T-helper 9 cell (primary cell): ENCODE data around the gene IQSEC1.

Source experiments
- DNase-seq: peaks from one replicate; pipeline ENCODE4 v3.0.0-alpha.2; 2020

The IQSEC1 gene

DNA sequence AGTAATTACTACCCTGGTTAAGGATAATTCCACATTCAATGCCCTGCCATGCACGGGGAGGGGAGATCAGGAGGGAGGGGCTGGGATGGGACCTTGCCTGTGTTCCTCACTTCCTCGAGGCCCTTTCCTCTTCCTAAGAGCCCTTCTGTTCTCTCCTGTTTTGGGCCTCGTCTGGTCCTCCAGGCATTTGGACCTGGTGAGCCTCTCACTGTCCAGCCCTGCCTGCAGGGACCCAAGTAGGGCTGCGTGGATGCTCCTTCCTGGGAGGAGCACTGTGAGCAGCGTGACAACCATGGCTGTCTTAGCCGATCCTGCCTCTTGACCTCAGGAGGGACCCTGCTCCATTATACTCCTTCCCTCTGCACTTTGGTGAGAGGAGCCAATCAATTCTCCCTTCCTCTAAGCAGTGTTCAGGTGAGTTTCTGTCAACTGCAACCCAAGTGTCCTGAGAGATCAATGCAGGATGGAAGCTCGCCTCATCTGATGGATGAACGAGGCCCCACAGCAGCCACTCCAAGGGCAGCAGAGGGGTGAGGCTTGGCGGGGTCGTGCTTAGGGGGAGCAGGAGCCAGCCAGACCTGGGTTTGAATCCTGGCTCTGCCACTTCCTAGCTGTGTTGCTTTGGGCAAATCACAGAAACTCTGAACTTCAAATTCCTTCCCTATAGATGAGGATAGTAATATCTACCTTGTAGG, 92.5 kb downstream of the IQSEC1 start:
- no peak for DNase-seq

DNA sequence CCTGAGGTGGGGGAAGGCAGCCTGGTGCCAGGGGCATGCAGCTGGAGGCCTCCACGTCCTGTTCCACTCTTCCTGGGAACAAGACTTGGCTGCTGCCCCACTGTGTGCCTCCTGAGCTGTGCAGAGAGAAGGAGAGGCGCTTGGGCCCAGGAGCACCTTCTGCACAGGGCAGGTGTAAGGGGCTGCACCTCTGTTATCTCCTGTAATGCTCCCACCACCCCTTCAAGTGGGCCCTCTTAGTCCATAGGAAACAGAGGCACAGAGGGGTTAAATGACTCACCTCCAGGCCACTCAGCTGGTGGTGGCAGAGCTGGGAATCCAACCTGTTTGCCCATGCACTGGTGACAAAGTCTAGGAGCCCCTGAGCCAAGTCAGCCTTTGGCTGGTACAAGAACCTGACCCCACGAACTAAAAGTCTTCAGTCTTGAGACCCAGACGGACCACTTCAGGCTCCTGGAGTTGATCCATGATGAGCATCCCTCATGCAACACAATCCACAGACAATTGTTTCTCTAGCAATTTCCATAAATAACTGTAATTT, 93.2 kb downstream of the IQSEC1 start:
- no peak for DNase-seq

DNA sequence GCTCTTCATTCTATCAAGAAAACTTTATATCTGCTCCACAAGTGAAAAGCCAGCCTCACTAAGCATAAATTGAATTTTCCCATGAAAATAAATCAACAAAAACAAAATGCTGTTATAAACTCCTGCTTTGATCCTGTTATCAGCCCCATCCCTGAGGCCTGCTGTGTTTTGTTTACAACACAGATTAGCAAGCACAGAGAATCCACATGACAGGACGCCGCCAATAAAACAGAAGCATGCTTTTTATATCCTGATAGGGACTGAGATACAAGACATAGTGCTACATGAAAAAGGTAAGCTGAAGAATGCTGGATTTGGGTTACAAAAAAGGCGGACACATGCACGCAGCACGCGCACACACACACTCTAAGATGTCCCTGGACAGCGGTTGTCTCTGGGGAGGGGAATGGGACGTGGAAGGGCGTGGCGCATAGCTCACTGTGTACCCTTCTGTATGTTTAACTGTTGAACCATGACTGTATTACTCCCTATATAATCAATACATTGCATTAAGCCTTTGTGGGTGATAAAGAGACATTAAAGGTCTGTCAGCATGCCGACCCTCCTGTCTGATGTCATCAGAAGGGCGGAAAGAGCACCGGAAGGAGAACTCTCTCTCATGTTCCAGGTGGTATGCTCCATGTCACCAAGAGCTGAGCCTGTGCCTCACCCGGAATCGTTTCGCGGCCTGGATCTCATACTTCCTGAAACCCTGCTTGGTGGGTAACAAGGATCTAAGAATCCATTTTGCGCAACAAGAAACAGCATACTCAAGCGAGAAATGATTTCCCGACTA, 93.9 kb downstream of the IQSEC1 start:
- DNase-seq: no peak

DNA sequence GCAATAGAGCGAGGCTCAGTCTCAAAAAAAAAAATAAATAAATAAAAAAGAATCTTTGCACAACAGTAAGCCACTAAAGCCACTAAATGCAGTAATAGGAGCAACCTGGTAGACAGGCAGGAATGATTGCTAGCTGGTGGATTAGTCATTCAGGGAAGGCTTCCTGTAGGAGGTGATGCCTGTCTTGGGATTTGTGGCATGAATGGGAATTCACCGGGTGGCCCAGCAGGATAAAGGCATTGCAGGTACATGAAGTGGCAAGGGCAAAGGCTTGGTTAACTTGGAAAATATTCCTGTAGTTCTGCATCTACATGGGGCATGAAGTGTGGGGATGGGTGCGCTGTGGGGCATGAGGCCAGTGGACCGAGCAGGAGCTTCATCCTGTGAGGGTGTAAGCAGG, 94.5 kb downstream of the IQSEC1 start:
- DNase-seq: no peak

DNA sequence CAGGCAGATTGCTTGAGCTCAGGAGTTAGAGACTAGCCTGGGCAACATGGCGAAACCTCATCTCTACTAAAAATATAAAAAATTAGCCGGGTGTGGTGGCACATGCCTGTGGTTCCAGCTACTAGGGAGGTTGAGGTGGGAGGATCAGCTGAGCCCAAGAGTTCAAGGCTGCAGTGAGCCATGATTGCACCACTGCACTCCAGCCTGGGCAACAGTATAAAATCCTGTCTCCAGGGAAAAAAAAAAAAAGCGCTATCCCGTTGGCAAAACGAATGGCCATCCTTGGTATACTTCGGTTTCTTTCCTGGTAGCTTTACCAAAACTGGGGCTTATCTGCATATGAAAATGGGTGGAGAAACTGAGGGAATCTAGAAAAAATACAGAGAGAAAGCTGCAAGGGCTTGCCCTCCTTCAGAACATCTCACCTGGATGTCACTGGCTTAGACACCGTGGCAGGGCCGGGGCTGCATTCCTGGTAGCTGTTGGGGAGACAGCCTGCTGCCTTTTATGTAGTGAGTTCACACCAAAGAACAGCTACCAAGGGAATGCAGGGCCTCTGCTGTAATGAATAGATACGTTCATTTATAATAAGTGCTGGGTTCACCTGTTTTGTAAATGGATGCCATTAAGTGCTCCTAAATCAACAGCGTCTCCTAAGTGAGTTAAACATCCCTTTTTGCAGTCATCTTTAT, 96.0 kb downstream of the IQSEC1 start:
- DNase-seq: no peak

DNA sequence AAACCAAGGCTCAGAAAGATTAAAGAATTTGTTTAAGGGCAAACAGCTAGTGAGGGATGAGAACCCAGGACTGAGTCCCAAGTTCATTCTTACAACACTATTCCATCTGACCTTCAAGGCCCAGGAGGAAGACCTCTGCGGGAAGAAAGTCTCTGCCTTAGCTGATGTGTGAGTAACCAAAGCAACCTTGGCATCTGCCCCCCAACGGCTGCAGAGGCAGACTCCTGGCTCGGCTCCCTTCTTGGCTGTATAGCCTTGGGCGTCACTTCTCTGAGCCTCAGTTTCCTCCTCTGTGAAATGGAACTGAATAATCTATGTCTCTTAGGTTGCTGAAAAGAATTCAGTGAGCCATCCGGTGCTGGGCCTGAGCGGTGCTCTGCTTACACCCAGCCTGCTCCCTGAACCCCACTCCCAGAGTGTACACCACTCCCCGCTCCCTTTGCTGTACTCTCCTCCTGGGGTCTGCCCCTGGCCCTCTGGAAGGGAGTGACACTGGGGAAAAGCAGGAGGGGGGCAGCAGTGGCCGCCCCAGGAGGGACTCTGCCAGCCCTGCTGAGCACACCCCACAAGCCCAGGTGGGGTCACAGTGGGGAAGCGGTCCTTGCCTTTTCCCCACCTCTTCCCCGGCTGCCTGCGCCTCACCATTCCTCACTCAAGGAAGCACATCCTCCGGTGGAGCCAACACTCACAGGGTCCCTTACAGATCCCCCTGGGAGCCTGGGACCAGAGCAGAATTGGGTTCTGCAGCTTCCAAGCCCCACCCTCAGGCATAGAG, 97.3 kb downstream of the IQSEC1 start:
- no peak for DNase-seq

DNA sequence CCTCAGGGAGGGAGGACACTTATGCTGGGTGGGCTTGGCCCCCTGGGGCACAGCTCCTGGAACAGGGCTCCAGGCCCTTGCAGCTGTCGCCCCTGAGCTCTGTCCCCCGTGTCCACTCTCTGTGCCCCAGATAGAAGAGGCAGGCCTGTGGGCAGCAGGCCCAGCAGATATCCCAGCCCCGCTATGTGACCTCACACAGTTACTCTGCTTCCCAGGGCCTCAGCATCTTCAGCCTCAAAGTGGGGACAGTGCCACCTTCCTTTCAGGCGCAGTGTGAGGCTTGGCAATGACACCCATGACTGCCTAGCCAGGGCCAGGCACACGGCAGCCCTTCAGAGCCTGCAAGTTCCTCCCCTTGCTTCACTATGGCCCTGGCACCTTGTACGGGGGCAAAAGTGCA, 98.4 kb downstream of the IQSEC1 start:
- no peak for DNase-seq

DNA sequence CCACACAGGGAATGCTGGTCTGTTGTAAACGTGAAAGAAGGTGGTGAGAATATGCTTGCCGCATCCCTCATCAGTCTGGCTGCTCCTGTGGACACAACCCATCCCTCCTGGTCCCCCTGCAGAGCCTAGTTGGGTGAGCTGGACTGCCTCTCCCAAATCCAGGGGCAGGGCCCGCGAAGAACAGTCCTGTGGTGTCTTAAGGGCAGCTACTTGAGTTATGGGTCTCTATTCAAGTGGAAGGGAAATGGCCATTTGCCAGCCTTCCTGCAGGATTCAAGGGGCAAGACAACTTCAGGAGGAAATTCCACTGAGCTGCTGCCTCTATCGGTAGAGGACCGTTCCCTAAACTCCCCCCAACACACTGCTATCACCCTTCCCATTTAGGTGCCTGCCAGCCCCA, 98.9 kb downstream of the IQSEC1 start:
- no peak for DNase-seq

DNA sequence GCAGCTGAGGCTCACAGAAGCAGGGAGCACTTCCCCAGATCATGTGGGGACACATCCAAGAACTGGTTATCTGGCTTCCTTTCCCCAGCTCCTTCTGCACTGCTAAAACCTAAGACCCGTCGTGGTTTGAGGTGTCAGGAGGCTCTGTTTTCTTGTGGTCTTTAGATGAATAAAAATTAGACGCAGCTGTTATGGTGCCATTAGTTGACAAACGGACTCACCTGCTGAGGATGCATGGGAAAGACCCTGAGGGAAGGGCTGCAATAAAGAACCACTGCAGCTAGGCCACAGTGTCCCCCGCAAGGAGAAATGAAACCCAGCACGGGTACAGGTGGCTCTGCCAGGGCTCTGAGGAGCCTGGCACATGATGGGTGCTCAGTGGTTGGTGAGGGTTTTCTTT, 99.4 kb downstream of the IQSEC1 start:
- no peak for DNase-seq

DNA sequence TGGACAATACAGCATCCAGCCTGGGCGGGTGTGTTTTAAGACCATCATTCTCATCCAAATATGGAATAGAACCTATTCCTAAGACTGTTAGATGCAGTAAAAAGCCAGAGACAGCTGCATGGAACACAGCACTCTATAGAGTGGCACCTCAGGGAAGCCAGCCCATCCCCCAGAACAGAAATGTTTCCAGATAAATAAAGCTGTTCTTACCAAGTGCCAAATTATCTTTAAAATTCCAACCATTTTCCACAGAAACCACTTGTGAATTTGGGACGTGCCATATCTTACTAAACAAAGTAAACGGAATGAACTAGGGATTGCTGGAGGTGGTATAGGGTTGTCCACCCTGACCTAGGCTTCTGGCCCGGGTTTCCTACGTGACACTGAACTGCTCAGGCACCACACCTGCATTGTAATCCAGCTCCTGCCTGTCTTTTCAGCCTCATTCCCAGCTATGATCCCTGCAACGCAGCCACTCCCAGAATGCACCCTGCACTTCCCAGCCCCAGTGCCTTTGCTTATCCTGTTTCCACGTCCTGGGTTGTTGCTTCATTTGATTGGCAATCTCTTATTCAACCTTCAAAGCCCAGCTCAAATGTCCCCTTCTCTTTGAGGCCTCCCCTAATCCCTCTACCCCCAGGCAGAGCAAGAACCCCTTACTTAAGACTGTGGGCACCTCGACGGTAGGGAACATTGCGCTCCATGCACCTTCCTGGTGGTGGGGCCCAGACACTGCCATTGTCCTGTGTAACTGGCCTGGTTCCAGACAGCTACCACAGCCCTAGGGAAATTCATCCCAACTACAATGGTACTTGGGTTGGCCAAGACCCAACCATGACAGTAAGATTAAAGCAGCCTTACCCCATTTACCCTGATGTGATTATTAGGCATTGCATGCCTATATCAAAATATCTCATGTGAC, 100.2 kb downstream of the IQSEC1 start:
- no peak for DNase-seq

DNA sequence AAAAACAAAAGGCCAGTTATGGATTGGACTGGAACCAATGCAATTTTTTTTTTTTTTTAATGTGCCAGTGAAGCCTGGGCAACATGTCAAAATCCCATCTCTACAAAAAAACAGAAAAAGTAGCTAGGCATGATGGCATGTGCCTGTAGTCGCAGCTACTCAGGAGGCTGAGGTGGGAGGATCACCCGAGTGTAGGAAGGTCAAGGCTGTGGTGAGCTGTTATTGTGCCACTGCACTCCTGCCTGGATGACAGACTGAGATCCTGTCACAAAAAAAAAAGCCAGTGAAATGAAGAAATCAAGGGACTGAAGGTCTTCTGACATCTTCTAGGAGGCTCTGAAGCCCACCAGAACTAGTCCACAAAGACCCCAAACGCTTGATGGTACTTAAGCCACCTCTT, 101.2 kb downstream of the IQSEC1 start:
- DNase-seq: no peak

DNA sequence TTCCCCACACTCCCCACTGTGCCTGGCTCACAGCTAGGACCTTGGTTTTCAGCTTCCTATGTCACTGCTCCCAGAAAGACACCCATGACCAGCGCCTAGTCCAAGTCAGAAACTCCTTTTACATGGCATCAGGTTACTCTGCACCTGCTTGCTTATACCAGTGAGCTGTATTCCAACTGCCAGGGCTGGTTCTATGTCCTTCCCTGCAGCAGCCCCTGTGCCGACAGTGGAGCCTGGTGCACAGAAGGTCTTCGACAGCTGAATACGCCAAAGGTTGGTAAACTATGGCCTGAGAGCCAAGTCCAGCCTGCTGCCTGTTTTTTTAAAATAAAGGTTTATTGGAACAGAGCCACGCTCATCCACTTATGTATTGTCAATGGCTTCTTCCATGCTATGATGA, 102.5 kb downstream of the IQSEC1 start:
- DNase-seq: no peak

DNA sequence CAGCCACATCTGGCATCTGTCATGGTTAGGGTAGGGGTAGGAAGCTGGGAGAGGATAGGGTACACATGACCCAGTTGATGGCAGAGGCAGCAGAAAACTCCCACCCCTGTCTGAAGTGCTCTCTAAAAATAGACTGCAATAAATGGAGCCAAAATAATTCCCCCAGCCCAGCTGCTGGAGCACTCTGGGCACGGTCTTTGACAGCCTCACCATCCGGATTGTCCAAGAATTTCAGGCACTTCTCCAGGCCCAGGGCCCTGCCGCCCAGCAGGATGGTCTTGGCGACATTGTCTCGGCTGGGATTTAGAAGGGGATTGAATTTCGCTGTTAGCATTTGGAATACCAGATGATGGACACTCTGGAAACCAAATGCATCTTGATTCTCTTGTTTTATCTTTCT, 103.7 kb downstream of the IQSEC1 start:
- no peak for DNase-seq

DNA sequence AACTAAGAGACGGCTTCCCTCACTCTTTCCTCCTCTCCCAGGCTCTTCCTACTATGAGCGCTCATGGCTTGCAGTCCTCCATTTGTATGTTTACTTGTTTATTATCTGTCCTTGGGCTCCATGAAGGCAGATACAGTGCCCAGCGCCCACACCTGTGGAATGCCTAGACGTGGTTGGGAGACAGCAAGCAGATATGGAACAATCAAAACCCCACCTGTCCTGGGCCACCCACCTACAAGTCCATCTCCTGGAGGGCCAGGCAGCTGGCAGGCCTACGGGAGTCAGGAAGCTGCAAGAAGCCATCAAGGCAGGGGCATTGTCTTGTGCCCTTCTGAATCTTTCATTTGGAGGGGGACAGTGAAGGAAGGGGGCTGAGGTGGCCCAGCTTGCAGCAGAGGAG, 104.7 kb downstream of the IQSEC1 start:
- DNase-seq: no peak

DNA sequence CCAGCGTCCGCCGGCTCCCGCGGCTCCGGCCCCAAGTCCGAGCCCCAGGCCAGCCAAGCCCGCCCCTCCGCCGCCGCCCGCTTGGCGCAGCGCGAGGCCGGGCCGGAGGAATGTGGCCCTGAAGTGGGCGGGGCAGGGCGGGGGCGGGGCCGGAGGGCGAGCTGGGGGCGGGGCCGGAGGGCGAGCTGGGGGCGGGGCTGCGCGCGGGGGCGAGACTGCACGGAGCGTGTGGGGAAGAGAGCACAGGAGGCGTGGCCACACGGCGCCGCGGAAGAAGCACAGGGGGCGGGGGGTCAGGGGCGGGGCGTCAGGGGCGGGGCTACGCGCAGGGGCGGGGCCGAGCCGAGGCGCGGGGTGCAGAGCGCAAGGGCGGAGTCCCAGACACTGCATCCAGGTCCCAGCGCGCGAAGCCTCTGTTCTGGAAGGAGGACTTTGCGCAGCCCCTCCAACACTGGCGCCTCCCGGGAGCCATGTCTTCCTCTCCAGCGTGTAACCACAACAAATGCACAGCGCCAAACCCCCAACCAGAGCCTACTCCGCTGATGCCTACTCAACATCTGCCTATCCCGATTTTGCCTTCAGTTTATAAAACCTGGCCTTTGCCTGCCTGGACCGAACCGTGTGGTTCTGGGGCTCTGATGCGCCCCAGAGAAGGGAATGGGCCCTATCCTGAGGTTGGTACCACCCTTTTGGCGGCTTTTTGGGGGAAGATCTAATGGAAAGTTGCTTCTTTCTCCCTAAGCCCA, 105.5 kb downstream of the IQSEC1 start:
- DNase-seq: peak; percentile 89

DNA sequence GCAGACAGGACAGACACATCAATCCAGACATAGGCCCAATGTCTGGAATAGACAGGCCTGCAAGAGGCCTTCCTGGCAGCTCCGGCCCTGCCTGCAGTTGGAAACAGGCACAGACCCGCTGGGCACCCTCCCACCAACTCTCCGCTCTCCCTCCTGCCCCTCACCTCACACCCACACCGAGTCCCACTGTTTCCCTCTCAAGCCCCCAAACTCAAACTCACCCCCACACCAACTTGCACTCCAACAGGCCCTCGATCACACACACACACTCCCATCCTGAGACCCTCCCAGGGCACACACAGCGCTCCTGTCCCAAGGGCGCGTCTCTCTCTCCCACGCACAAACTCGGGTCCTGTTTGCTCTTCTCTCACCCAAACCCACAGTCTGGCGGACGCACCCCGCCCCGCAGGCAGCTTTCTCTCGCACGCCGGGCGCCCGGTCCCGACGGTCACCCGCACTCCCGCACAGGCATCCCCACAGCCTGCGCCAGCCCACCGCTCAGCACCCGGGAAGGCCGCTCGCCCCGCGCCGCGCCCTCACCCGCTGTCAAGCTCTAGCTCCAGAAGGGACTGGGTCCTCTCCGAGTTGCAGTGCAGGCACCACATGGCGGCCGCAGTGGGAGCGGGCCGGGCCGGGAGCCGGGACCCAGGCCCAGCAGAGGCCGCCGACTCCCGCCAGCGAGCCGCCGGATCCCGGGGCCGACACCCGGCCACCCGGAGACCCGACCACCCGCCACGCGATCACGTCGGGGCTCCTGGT, 106.2 kb downstream of the IQSEC1 start:
- peak; percentile 13 for DNase-seq

DNA sequence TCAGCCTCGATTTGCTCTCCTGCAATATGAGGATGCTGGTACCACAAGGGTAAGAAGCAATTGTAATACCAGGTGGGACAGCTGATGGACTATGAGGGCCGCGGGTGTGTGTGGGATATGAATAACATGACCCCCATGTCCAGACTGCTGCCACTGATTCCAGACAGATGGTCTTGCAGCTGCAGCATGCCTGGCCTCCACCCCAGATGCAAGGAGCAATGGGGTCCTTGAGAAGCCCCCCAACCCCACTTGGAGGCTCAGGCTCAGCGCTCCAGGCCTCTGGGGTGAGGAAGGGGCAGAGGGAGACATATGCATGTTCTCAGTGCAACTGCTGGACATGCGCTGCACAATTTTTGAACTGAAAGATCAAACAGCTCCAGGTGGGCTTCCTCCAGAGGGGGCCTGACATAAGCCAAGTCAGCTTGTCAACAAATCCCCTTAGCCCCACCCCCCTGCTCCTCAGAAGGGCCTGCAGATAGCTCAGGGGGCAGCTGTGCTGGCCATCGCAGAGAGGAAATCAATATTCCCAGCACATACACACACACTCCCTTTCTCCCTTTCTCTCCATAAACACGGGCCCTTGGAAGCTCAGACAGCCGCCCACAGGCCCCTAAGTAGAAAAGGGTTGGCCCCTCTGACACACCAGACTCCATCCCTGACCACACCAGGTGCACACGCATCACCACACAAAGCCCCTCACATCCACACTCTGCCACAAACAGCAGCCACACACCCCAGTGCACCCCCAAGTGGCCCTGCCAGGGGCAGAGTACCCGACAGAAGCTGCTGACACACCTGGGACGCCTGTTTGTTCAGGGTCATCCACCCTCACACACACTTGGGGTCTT, 107.0 kb downstream of the IQSEC1 start:
- no peak for DNase-seq

DNA sequence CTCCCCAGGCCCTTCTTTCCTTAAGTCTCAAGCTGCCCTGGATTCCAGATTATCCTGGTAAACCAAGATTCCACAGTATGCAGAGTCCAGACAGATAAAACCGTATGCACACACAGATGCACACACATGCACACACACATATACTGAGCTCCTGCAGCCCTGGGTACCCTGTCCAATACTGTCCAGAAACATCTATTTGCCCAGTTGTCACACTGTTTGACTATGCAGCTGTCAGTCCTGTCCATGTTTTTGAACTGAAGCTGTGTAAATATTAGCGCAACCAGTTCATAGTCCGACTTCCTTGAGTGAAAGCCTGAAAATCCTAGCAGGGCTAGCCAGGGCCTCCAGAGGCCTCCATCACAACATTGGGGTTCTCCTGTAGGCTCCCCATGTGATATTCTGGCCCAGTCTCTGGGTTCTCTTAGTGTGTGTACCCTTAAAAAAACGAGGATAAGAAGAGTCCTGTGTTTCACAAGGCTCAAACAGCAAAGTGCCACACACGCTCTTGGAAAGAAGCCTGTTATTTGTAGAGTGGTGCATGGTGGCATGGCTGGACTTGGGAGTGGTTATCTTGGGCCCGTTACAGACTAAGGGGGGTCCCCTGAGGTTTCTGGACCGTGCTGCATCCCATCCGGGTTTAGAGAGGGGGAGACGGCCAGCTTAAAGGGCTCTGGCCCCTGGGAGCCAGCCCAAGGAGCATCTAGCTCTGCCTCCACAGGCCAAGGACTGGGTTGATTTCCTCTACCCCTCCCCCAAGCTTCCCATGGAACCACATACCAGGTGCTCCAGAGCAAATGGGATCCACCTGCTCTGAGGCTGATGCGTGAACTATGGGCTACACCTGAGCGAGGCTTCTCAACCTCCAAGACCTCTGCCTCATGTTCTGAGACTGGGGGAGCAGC, 108.3 kb downstream of the IQSEC1 start:
- no peak for DNase-seq
